GM23338 (cell line): ENCODE measurements around the gene SRXN1. TPM values are rescaled to one million over a fixed set of nuclear protein-coding genes. Genes with fewer than 3 reads are reported as not detected.

Experiments
- ATAC-seq: fragments of 200-7000 bp; cut with Tn5 transposase; 3 replicates; pipeline ENCODE4 v1.9.1; 2020
- DNase-seq: peaks from one replicate; pipeline ENCODE4 v3.0.0-alpha.2; 2015; ENCODE audit warnings: low spot score
- H2AFZ ChIP-seq: fragments of 200-600 bp; sonication (generic); 2 replicates; pipeline ENCODE4 v1.8.0; 2016; ENCODE audit warnings: antibody characterized with exemption, mild to moderate bottlenecking, moderate library complexity
- H3F3A ChIP-seq: fragments of 200-600 bp; sonication (generic); replicated peaks from 2 replicates; pipeline ENCODE4 v1.8.0; 2017; ENCODE audit warnings: antibody characterized with exemption, mixed run types, low read depth
- H3K27ac ChIP-seq: fragments of 200-600 bp; sonication (generic); 2 replicates; pipeline ENCODE4 v1.6.1; 2016; ENCODE audit warnings: low read depth
- H3K27me3 ChIP-seq: fragments of 200-600 bp; sonication (generic); 2 replicates; pipeline ENCODE4 v1.8.0; 2016; ENCODE audit warnings: mild to moderate bottlenecking, mixed run types, moderate library complexity; ENCODE audit not compliant: insufficient read depth
- H3K36me3 ChIP-seq: fragments of 200-600 bp; sonication (generic); 2 replicates; pipeline ENCODE4 v1.8.0; 2016; ENCODE audit warnings: mild to moderate bottlenecking; ENCODE audit not compliant: insufficient read depth
- H3K4me1 ChIP-seq: fragments of 200-600 bp; sonication (generic); 2 replicates; pipeline ENCODE4 v1.8.0; 2016; ENCODE audit warnings: mild to moderate bottlenecking, moderate library complexity; ENCODE audit not compliant: insufficient read depth
- H3K4me2 ChIP-seq: fragments of 200-600 bp; sonication (generic); 2 replicates; pipeline ENCODE4 v1.7.1; 2017; ENCODE audit warnings: mixed run types
- H3K4me3 ChIP-seq: fragments of 200-600 bp; sonication (generic); 2 replicates; pipeline ENCODE4 v1.6.1; 2016; ENCODE audit warnings: mixed run types
- H3K79me2 ChIP-seq: fragments of 200-600 bp; sonication (generic); replicated peaks from 2 replicates; pipeline ENCODE4 v1.8.0; 2017; ENCODE audit warnings: mild to moderate bottlenecking; ENCODE audit not compliant: insufficient read depth
- H3K9me2 ChIP-seq: fragments of 200-600 bp; sonication (generic); 2 replicates; pipeline ENCODE4 v1.8.0; 2017; ENCODE audit not compliant: insufficient read depth
- H4K20me1 ChIP-seq: fragments of 200-600 bp; sonication (generic); replicated peaks from 2 replicates; pipeline ENCODE4 v1.8.0; 2017; ENCODE audit warnings: mild to moderate bottlenecking; ENCODE audit not compliant: insufficient read depth
- H3K27ac Mint-ChIP-seq: 2 replicates; pipeline ENCODE4 v1.8.0; 2020; ENCODE audit warnings: inconsistent platforms, mild to moderate bottlenecking, moderate library complexity, mixed read lengths
- H3K27me3 Mint-ChIP-seq: 3 replicates; pipeline ENCODE4 v1.8.0; 2022; ENCODE audit warnings: low read depth, mild to moderate bottlenecking, moderate library complexity, mixed read lengths, inconsistent platforms; ENCODE audit not compliant: insufficient read depth, poor library complexity
- H3K36me3 Mint-ChIP-seq: 3 replicates; pipeline ENCODE4 v1.8.0; 2021; ENCODE audit warnings: low read depth, mild to moderate bottlenecking, inconsistent platforms, moderate library complexity, mixed read lengths
- H3K4me1 Mint-ChIP-seq: 3 replicates; pipeline ENCODE4 v1.8.0; 2020; ENCODE audit warnings: mild to moderate bottlenecking, inconsistent platforms, mixed read lengths
- H3K4me3 Mint-ChIP-seq: 3 replicates; pipeline ENCODE4 v1.8.0; 2021; ENCODE audit warnings: moderate library complexity, mild to moderate bottlenecking, inconsistent platforms, mixed read lengths
- H3K9me3 Mint-ChIP-seq: 3 replicates; pipeline ENCODE4 v1.8.0; 2020; ENCODE audit warnings: moderate library complexity, mild to moderate bottlenecking, inconsistent platforms, mixed read lengths
- CREB1 ChIP-seq: fragments of 250-450 bp; sonication (Bioruptor Pico); IDR thresholded peaks from 2 replicates; pipeline ENCODE4 v1.5.0; 2020; ENCODE audit warnings: low read depth, mild to moderate bottlenecking, moderate library complexity
- CTCF ChIP-seq, 2 experiments: fragments of 200-600 bp in 1 of 2; sonication (generic) in 1 of 2; conservative IDR thresholded peaks; 2 replicates each; pipeline versions ENCODE4 v1.5.1 to v1.6.1; 2016 to 2017; ENCODE audit warnings: antibody characterized with exemption in 2 of 2, low read depth in 2 of 2, mild to moderate bottlenecking in 2 of 2, moderate library complexity in 1 of 2
- ETS1 ChIP-seq: IDR thresholded peaks from 2 replicates; pipeline ENCODE4 v1.6.1; 2016; ENCODE audit warnings: antibody characterized with exemption
- EZH2 ChIP-seq: fragments of 200-600 bp; sonication (generic); IDR thresholded peaks from one replicate; pipeline ENCODE4 v1.8.0; 2017; ENCODE audit warnings: antibody characterized with exemption, mild to moderate bottlenecking, low read depth; ENCODE audit not compliant: unreplicated experiment
- EZH2phosphoT487 ChIP-seq: fragments of 200-600 bp; sonication (generic); IDR thresholded peaks from one replicate; pipeline ENCODE4 v1.8.1; 2018; ENCODE audit warnings: antibody characterized with exemption; ENCODE audit not compliant: unreplicated experiment
- JUNB ChIP-seq: IDR thresholded peaks from one replicate; pipeline ENCODE4 v1.6.1; 2016; ENCODE audit warnings: antibody characterized with exemption; ENCODE audit not compliant: unreplicated experiment
- NANOG ChIP-seq: IDR thresholded peaks from 2 replicates; pipeline ENCODE4 v1.6.1; 2016; ENCODE audit warnings: antibody characterized with exemption, borderline replicate concordance
- POLR2AphosphoS5 ChIP-seq: IDR thresholded peaks from 2 replicates; pipeline ENCODE4 v1.6.1; 2016; ENCODE audit warnings: antibody characterized with exemption, low read depth
- REST ChIP-seq: IDR thresholded peaks from one replicate; pipeline ENCODE4 v1.6.1; 2018; ENCODE audit warnings: antibody characterized with exemption; ENCODE audit not compliant: unreplicated experiment
- STAT1 ChIP-seq: IDR thresholded peaks from one replicate; pipeline ENCODE4 v1.6.1; 2016; ENCODE audit warnings: antibody characterized with exemption; ENCODE audit not compliant: unreplicated experiment
- ZNF114 ChIP-seq: fragments of 250-450 bp; sonication (Bioruptor Pico); IDR thresholded peaks from 2 replicates; pipeline ENCODE4 v1.5.0; 2020; ENCODE audit warnings: mild to moderate bottlenecking, moderate library complexity
- ZNF331 ChIP-seq: fragments of 250-450 bp; sonication (Bioruptor Pico); IDR thresholded peaks from 2 replicates; pipeline ENCODE4 v1.5.0; 2020; ENCODE audit warnings: low read depth, mild to moderate bottlenecking, moderate library complexity
- ZNF462 ChIP-seq: fragments of 250-450 bp; sonication (Bioruptor Pico); IDR thresholded peaks from 2 replicates; pipeline ENCODE4 v1.5.0; 2020; ENCODE audit warnings: mild to moderate bottlenecking, moderate library complexity
- polyA plus RNA-seq: library from polyadenylated mRNA; unstranded; fragments of >200 nt; fragmentation: Nextera tagmentation; extraction: Ambion mirVana; gene quantifications from 2 replicates; pipeline ENCODE4 v1.2.1, GENCODE V29; 2016
- total RNA-seq: library from RNA; depleted of rRNA; stranded (reverse); fragments of >200 nt; shearing (Covaris generic); gene quantifications from 2 replicates; pipeline ENCODE4 v1.2.3, GENCODE V29; 2014

Gene SRXN1
- total and polyA plus RNA-seq, 2 experiments from 2014 or later, result 8.4 to 26.6 TPM

GRCh38 chr20:618980-619379 is 34.0 kb downstream of the SRXN1 start:
- H3K36me3 Mint-ChIP-seq, result no peaks in the 10 kb centered on the region; the same call in 2 of the 3 replicates
- Histone ChIP-seq H3K4me2 (no peak overlapping the region), H3K79me2 (no peaks in the 10 kb centered on the region), H3K9me2 (no peaks in the 10 kb centered on the region), H3K27me3 (no peaks in the 10 kb centered on the region), H3K4me1 (0 out of 2 replicates have a peak, but pooled peaks cover 3% of the 10 kb centered on the region), H2AFZ (no peak overlapping the region), H3K4me3 (no peak overlapping the region), H3K27ac (no peak overlapping the region), H3K36me3 (no peaks in the 10 kb centered on the region), H3F3A (no peaks in the 10 kb centered on the region), H4K20me1 (no peaks in the 10 kb centered on the region)
- H3K4me1 Mint-ChIP-seq, result peaks cover 18% of the 10 kb centered on the region
- TF ChIP-seq CREB1 (no peak), JUNB (no peak), EZH2phosphoT487 (no peak), STAT1 (no peak), ZNF114 (CRISPR knock-in tag) (no peak), CTCF (conservative IDR thresholded peaks at IDR 0.05; ENCODE audit: low read depth in 2 of 2) (no peak), ZNF462 (CRISPR knock-in tag) (no peak), ETS1 (no peak), NANOG (no peak), EZH2 (no peak), ZNF331 (CRISPR knock-in tag) (no peak), REST (no peak), POLR2AphosphoS5 (no peak)
- H3K9me3 Mint-ChIP-seq, result peaks cover 8% of the 10 kb centered on the region; the same call in 2 of the 3 replicates
- H3K27me3 Mint-ChIP-seq, result peaks cover 3% of the 10 kb centered on the region
- no peak for ATAC-seq
- DNase-seq, result no peak
- no peak overlapping the region for H3K27ac Mint-ChIP-seq
- no peak overlapping the region for H3K4me3 Mint-ChIP-seq
